GM23338 (cell line): ENCODE results near the gene THOC7. TPM values are rescaled to one million over a fixed set of nuclear protein-coding genes. Genes with fewer than 3 reads are reported as not detected.

ENCODE experiments used
- ATAC-seq: fragments of 200-7000 bp; cut with Tn5 transposase; 3 replicates; pipeline ENCODE4 v1.9.1; 2020
- DNase-seq: peaks from one replicate; pipeline ENCODE4 v3.0.0-alpha.2; 2015; ENCODE audit warnings: low spot score
- H2AFZ ChIP-seq: fragments of 200-600 bp; sonication (generic); 2 replicates; pipeline ENCODE4 v1.8.0; 2016; ENCODE audit warnings: antibody characterized with exemption, mild to moderate bottlenecking, moderate library complexity
- H3F3A ChIP-seq: fragments of 200-600 bp; sonication (generic); replicated peaks from 2 replicates; pipeline ENCODE4 v1.8.0; 2017; ENCODE audit warnings: antibody characterized with exemption, mixed run types, low read depth
- H3K27ac ChIP-seq: fragments of 200-600 bp; sonication (generic); 2 replicates; pipeline ENCODE4 v1.6.1; 2016; ENCODE audit warnings: low read depth
- H3K27me3 ChIP-seq: fragments of 200-600 bp; sonication (generic); 2 replicates; pipeline ENCODE4 v1.8.0; 2016; ENCODE audit warnings: mild to moderate bottlenecking, mixed run types, moderate library complexity; ENCODE audit not compliant: insufficient read depth
- H3K36me3 ChIP-seq: fragments of 200-600 bp; sonication (generic); 2 replicates; pipeline ENCODE4 v1.8.0; 2016; ENCODE audit warnings: mild to moderate bottlenecking; ENCODE audit not compliant: insufficient read depth
- H3K4me1 ChIP-seq: fragments of 200-600 bp; sonication (generic); 2 replicates; pipeline ENCODE4 v1.8.0; 2016; ENCODE audit warnings: mild to moderate bottlenecking, moderate library complexity; ENCODE audit not compliant: insufficient read depth
- H3K4me2 ChIP-seq: fragments of 200-600 bp; sonication (generic); 2 replicates; pipeline ENCODE4 v1.7.1; 2017; ENCODE audit warnings: mixed run types
- H3K4me3 ChIP-seq: fragments of 200-600 bp; sonication (generic); 2 replicates; pipeline ENCODE4 v1.6.1; 2016; ENCODE audit warnings: mixed run types
- H3K79me2 ChIP-seq: fragments of 200-600 bp; sonication (generic); replicated peaks from 2 replicates; pipeline ENCODE4 v1.8.0; 2017; ENCODE audit warnings: mild to moderate bottlenecking; ENCODE audit not compliant: insufficient read depth
- H3K9me2 ChIP-seq: fragments of 200-600 bp; sonication (generic); 2 replicates; pipeline ENCODE4 v1.8.0; 2017; ENCODE audit not compliant: insufficient read depth
- H4K20me1 ChIP-seq: fragments of 200-600 bp; sonication (generic); replicated peaks from 2 replicates; pipeline ENCODE4 v1.8.0; 2017; ENCODE audit warnings: mild to moderate bottlenecking; ENCODE audit not compliant: insufficient read depth
- H3K27ac Mint-ChIP-seq: 2 replicates; pipeline ENCODE4 v1.8.0; 2020; ENCODE audit warnings: inconsistent platforms, mild to moderate bottlenecking, moderate library complexity, mixed read lengths
- H3K27me3 Mint-ChIP-seq: 3 replicates; pipeline ENCODE4 v1.8.0; 2022; ENCODE audit warnings: low read depth, mild to moderate bottlenecking, moderate library complexity, mixed read lengths, inconsistent platforms; ENCODE audit not compliant: insufficient read depth, poor library complexity
- H3K36me3 Mint-ChIP-seq: 3 replicates; pipeline ENCODE4 v1.8.0; 2021; ENCODE audit warnings: low read depth, mild to moderate bottlenecking, inconsistent platforms, moderate library complexity, mixed read lengths
- H3K4me1 Mint-ChIP-seq: 3 replicates; pipeline ENCODE4 v1.8.0; 2020; ENCODE audit warnings: mild to moderate bottlenecking, inconsistent platforms, mixed read lengths
- H3K4me3 Mint-ChIP-seq: 3 replicates; pipeline ENCODE4 v1.8.0; 2021; ENCODE audit warnings: moderate library complexity, mild to moderate bottlenecking, inconsistent platforms, mixed read lengths
- H3K9me3 Mint-ChIP-seq: 3 replicates; pipeline ENCODE4 v1.8.0; 2020; ENCODE audit warnings: moderate library complexity, mild to moderate bottlenecking, inconsistent platforms, mixed read lengths
- EZH2 ChIP-seq: fragments of 200-600 bp; sonication (generic); IDR thresholded peaks from one replicate; pipeline ENCODE4 v1.8.0; 2017; ENCODE audit warnings: antibody characterized with exemption, mild to moderate bottlenecking, low read depth; ENCODE audit not compliant: unreplicated experiment
- STAT1 ChIP-seq: IDR thresholded peaks from one replicate; pipeline ENCODE4 v1.6.1; 2016; ENCODE audit warnings: antibody characterized with exemption; ENCODE audit not compliant: unreplicated experiment
- ZNF114 ChIP-seq: fragments of 250-450 bp; sonication (Bioruptor Pico); IDR thresholded peaks from 2 replicates; pipeline ENCODE4 v1.5.0; 2020; ENCODE audit warnings: mild to moderate bottlenecking, moderate library complexity
- polyA plus RNA-seq: library from polyadenylated mRNA; unstranded; fragments of >200 nt; fragmentation: Nextera tagmentation; extraction: Ambion mirVana; gene quantifications from 2 replicates; pipeline ENCODE4 v1.2.1, GENCODE V29; 2016
- total RNA-seq: library from RNA; depleted of rRNA; stranded (reverse); fragments of >200 nt; shearing (Covaris generic); gene quantifications from 2 replicates; pipeline ENCODE4 v1.2.3, GENCODE V29; 2014
- TF ChIP-seq, protein P1 (sequence below): IDR thresholded peaks from one replicate; pipeline ENCODE4 v1.6.1; 2018; ENCODE audit warnings: antibody characterized with exemption; ENCODE audit not compliant: unreplicated experiment
- TF ChIP-seq, protein P2 (sequence below), 2 experiments: fragments of 200-600 bp in 1 of 2; sonication (generic) in 1 of 2; conservative IDR thresholded peaks; 2 replicates each; pipeline versions ENCODE4 v1.5.1 to v1.6.1; 2016 to 2017; ENCODE audit warnings: antibody characterized with exemption in 2 of 2, low read depth in 2 of 2, mild to moderate bottlenecking in 2 of 2, moderate library complexity in 1 of 2

The THOC7 gene
- total and polyA plus RNA-seq, 2 experiments from 2014 or later, result 53.9 to 166 TPM

DNA sequence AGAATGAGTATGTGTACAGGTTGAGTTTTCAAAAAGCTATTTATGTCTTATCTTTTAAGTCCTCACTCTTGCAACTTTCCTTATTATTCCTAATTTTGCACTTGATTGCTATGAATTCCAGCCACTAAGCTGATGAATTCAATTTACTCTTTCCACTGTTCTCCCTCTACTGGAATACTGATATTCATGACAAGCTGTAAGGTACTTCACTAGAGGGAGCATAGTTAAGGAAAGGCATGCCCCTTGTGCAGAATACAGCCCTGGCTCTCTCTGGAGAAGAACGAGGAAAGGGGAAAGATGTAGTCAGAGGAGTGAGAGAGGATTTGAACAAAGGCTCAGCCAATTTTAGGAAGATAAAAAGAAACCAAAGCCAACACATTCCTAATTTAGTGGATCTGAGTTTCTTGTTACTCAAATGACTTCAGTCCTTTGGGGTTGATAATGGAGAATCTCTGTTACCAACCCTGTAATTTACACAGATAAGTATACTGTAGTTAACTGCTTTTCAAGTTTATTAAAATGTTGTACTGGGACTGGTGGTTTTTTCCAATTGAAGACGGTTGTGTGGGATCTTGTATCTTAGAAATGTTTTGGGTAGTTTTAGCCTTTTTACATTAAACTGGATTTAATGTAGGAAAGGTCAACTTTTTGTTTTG lies 44.6 kb upstream of the THOC7 start:
- Histone ChIP-seq H3K79me2 (peaks cover 4% of the 10 kb centered on the region; the same call in 1 of the 2 replicates), H3K4me2 (no peak overlapping the region), H3K4me1 (peaks cover 5% of the 10 kb centered on the region), H2AFZ (no peak overlapping the region), H3F3A (no peaks in the 10 kb centered on the region), H3K27me3 (peaks cover 7% of the 10 kb centered on the region; the same call in 1 of the 2 replicates), H3K4me3 (no peak overlapping the region), H3K9me2 (no peaks in the 10 kb centered on the region), H3K36me3 (no peaks in the 10 kb centered on the region; the same call in 1 of the 2 replicates), H3K27ac (no peak overlapping the region), H4K20me1 (no peaks in the 10 kb centered on the region)
- Mint-ChIP-seq H3K27ac (no peak overlapping the region), H3K4me3 (no peak overlapping the region), H3K4me1 (peaks cover 31% of the 10 kb centered on the region), H3K9me3 (no peaks in the 10 kb centered on the region), H3K36me3 (no peaks in the 10 kb centered on the region), H3K27me3 (peaks cover 5% of the 10 kb centered on the region)
- ATAC-seq, result no peak
- DNase-seq, result peak; percentile 33
- TF ChIP-seq, protein P1, sequence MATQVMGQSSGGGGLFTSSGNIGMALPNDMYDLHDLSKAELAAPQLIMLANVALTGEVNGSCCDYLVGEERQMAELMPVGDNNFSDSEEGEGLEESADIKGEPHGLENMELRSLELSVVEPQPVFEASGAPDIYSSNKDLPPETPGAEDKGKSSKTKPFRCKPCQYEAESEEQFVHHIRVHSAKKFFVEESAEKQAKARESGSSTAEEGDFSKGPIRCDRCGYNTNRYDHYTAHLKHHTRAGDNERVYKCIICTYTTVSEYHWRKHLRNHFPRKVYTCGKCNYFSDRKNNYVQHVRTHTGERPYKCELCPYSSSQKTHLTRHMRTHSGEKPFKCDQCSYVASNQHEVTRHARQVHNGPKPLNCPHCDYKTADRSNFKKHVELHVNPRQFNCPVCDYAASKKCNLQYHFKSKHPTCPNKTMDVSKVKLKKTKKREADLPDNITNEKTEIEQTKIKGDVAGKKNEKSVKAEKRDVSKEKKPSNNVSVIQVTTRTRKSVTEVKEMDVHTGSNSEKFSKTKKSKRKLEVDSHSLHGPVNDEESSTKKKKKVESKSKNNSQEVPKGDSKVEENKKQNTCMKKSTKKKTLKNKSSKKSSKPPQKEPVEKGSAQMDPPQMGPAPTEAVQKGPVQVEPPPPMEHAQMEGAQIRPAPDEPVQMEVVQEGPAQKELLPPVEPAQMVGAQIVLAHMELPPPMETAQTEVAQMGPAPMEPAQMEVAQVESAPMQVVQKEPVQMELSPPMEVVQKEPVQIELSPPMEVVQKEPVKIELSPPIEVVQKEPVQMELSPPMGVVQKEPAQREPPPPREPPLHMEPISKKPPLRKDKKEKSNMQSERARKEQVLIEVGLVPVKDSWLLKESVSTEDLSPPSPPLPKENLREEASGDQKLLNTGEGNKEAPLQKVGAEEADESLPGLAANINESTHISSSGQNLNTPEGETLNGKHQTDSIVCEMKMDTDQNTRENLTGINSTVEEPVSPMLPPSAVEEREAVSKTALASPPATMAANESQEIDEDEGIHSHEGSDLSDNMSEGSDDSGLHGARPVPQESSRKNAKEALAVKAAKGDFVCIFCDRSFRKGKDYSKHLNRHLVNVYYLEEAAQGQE, result no peak
- TF ChIP-seq, protein P2, sequence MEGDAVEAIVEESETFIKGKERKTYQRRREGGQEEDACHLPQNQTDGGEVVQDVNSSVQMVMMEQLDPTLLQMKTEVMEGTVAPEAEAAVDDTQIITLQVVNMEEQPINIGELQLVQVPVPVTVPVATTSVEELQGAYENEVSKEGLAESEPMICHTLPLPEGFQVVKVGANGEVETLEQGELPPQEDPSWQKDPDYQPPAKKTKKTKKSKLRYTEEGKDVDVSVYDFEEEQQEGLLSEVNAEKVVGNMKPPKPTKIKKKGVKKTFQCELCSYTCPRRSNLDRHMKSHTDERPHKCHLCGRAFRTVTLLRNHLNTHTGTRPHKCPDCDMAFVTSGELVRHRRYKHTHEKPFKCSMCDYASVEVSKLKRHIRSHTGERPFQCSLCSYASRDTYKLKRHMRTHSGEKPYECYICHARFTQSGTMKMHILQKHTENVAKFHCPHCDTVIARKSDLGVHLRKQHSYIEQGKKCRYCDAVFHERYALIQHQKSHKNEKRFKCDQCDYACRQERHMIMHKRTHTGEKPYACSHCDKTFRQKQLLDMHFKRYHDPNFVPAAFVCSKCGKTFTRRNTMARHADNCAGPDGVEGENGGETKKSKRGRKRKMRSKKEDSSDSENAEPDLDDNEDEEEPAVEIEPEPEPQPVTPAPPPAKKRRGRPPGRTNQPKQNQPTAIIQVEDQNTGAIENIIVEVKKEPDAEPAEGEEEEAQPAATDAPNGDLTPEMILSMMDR (conservative IDR thresholded peaks at IDR 0.05; ENCODE audit: low read depth in 2 of 2), result peak; percentile 17 to 27; a peak in 2 of 4 replicates

DNA sequence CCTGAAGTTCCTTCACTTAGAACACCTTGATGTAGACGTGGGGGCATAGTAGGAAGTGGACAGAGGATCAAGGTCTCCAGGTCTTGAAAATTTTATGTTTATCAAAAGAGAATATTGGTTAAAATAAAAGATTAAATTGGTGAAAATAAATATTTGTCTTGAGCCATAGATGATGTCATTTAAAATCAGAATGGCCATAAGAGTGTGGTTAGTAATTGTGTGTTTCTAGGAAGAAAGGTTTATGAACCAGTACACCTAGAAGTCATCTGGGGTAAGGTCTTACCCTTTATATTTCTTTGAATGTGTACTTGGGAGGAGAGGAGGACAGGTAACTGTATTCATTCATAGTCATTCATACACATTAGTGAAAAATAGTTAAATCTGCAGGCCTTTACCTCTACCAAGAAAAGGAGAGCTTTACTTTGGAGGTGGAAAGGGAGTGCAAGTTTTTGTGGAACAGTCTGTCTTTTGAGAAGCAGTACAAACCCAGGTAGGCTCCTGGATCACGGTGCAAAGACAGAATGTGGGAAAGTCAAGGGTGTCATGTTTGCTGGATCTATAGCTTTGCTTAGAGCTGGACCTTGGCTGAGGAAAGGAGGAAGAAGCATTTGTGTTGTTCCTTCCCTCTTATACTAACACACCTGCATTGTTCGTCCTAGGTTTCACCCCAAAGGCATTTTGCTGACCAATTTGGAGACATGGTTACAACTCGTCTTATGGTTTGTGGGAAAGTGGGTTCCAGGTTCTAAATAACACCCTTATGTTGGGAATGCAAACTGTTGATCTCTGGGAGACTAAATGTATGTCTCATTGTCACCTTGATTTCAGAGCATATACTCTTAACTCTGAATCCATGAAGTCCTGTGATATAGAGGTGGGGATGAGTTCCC lies 42.4 kb upstream of the THOC7 start:
- DNase-seq (no peak), ATAC-seq (no peak)
- no peak overlapping the region for H3K27ac Mint-ChIP-seq
- H3K79me2 ChIP-seq, result peaks cover 10% of the 10 kb centered on the region; the same call in 1 of the 2 replicates
- no peak overlapping the region for H2AFZ ChIP-seq
- peaks cover 5% of the 10 kb centered on the region; the same call in 1 of the 2 replicates for H3K27me3 ChIP-seq
- H3K4me1 Mint-ChIP-seq, result peaks cover 22% of the 10 kb centered on the region; the same call in 2 of the 3 replicates
- H3K27me3 Mint-ChIP-seq, result peaks cover 6% of the 10 kb centered on the region
- H3F3A ChIP-seq, result no peaks in the 10 kb centered on the region
- H3K27ac ChIP-seq, result no peak overlapping the region
- H3K4me3 ChIP-seq, result no peak overlapping the region
- H3K36me3 Mint-ChIP-seq, result peaks cover 9% of the 10 kb centered on the region; the same call in 2 of the 3 replicates
- H3K9me3 Mint-ChIP-seq, result no peaks in the 10 kb centered on the region
- H3K4me1 ChIP-seq, result peaks cover 2% of the 10 kb centered on the region
- H3K36me3 ChIP-seq, result no peaks in the 10 kb centered on the region; the same call in 1 of the 2 replicates
- H3K9me2 ChIP-seq, result no peaks in the 10 kb centered on the region
- H4K20me1 ChIP-seq, result no peaks in the 10 kb centered on the region
- H3K4me2 ChIP-seq, result no peak overlapping the region
- H3K4me3 Mint-ChIP-seq, result no peak overlapping the region
- TF ChIP-seq EZH2 (no peak), STAT1 (no peak), ZNF114 (no peak)
- TF ChIP-seq, protein P1, result no peak
